H1 (cell line): Measurements from ENCODE around the gene HTRA1. TPM values are rescaled to one million over a fixed set of nuclear protein-coding genes. Genes with fewer than 3 reads are reported as not detected.

Experiments used
- CTCF ChIA-PET: fragments of 300-600 bp; sonication (Branson Sonifier 250); formaldehyde crosslinking; loops from one replicate; lab custom pipeline; 2021; ENCODE audit not compliant: partially characterized antibody; lab: Charles Lee
- POLR2A ChIA-PET: fragments of 300-600 bp; sonication (Branson Sonifier 250); formaldehyde crosslinking; loops from one replicate; lab custom pipeline; 2021; ENCODE audit warnings: inconsistent platforms; ENCODE audit not compliant: partially characterized antibody; lab: Charles Lee
- DNase-seq, 2 experiments: peaks; one replicate each; pipeline versions ENCODE4 v3.0.0 to v3.0.0-alpha.2; 2010 to 2022; ENCODE audit warnings: low spot score in 2 of 2, low read depth in 1 of 2, mixed read lengths in 1 of 2
- FAIRE-seq: peaks from 2 replicates; lab custom pipeline; 2011; peaks lifted over from hg19 to GRCh38; lab: Jason Lieb, UNC
- H2AFZ ChIP-seq: 2 replicates; pipeline ENCODE4 v1.8.1; 2012; ENCODE audit warnings: low read length, inconsistent platforms
- H2AK5ac ChIP-seq: 2 replicates; pipeline ENCODE4 v1.6.1; 2013; ENCODE audit warnings: low read depth, low read length
- H2BK120ac ChIP-seq: replicated peaks from 2 replicates; pipeline ENCODE3; 2013; ENCODE audit warnings: low read depth, low read length, inconsistent platforms
- H2BK12ac ChIP-seq: 2 replicates; pipeline ENCODE4 v1.6.1; 2013; ENCODE audit warnings: low read depth, low read length
- H2BK15ac ChIP-seq: 2 replicates; pipeline ENCODE4 v1.6.1; 2013; ENCODE audit warnings: low read length
- H2BK20ac ChIP-seq: 2 replicates; pipeline ENCODE4 v1.6.1; 2013; ENCODE audit warnings: low read length
- H2BK5ac ChIP-seq: 2 replicates; pipeline ENCODE4 v1.6.1; 2013; ENCODE audit warnings: low read depth, low read length
- H3K14ac ChIP-seq: 2 replicates; pipeline ENCODE4 v1.6.1; 2013; ENCODE audit warnings: inconsistent platforms; ENCODE audit not compliant: insufficient read length
- H3K18ac ChIP-seq: 2 replicates; pipeline ENCODE4 v1.6.1; 2013; ENCODE audit warnings: low read length; ENCODE audit errors: extremely low read depth
- H3K23ac ChIP-seq: 2 replicates; pipeline ENCODE4 v1.6.1; 2013; ENCODE audit warnings: inconsistent platforms; ENCODE audit not compliant: insufficient read length
- H3K23me2 ChIP-seq: 2 replicates; pipeline ENCODE4 v1.6.1; 2013; ENCODE audit warnings: low read depth, low read length
- H3K27ac ChIP-seq: 2 replicates; pipeline ENCODE4 v1.6.1; 2011; ENCODE audit warnings: low read depth, low read length, inconsistent platforms
- H3K27me3 ChIP-seq, 4 experiments: replicated peaks in 1 of 4; 1 replicate in 1 of 4; 2 replicates in 3 of 4; pipeline versions ENCODE4 v1.6.1 to v1.8.1; 2011 to 2013; ENCODE audit warnings: low read length in 3 of 4, mild to moderate bottlenecking in 3 of 4, inconsistent platforms in 2 of 4, mixed read lengths in 2 of 4, moderate library complexity in 1 of 4; ENCODE audit not compliant: control insufficient read depth in 3 of 4, insufficient read depth in 3 of 4; ENCODE audit errors: extremely low read depth in 1 of 4
- H3K36me3 ChIP-seq, 4 experiments: 2 replicates each; pipeline versions ENCODE4 v1.6.1 to v1.8.1; 2011 to 2013; ENCODE audit warnings: mild to moderate bottlenecking in 4 of 4, low read length in 3 of 4, moderate library complexity in 2 of 4, control low read depth in 1 of 4, inconsistent platforms in 1 of 4; ENCODE audit not compliant: insufficient read depth in 4 of 4, control insufficient read depth in 2 of 4
- H3K4ac ChIP-seq: replicated peaks from 2 replicates; pipeline ENCODE3; 2013; ENCODE audit warnings: low read length, low read depth, mixed read lengths, inconsistent platforms; ENCODE audit not compliant: insufficient read length
- H3K4me1 ChIP-seq, 4 experiments: replicated peaks in 1 of 4; 1 replicate in 1 of 4; 2 replicates in 3 of 4; pipeline versions ENCODE4 v1.6.1 to v1.8.1; 2011 to 2013; ENCODE audit warnings: low read length in 3 of 4, inconsistent platforms in 2 of 4, mixed read lengths in 1 of 4; ENCODE audit not compliant: insufficient read depth in 4 of 4, control insufficient read depth in 3 of 4
- H3K4me2 ChIP-seq, 2 experiments: 2 replicates each; pipeline versions ENCODE4 v1.6.1 to v1.8.1; 2011 to 2013; ENCODE audit warnings: low read depth in 2 of 2, low read length in 2 of 2, control low read depth in 1 of 2, inconsistent platforms in 1 of 2, mild to moderate bottlenecking in 1 of 2; ENCODE audit not compliant: insufficient read depth in 1 of 2
- H3K4me3 ChIP-seq, 4 experiments: fragments of 200-600, 300-600 bp in 1 of 4; sonication (generic), shearing (Covaris generic), sonication (Bioruptor Twin) in 1 of 4; 2 replicates each; pipeline versions ENCODE4 v1.5.1 to v1.8.1; 2011 to 2016; ENCODE audit warnings: low read length in 4 of 4, low read depth in 3 of 4, control low read depth in 2 of 4, inconsistent platforms in 2 of 4, mild to moderate bottlenecking in 2 of 4, mixed read lengths in 1 of 4, moderate library complexity in 1 of 4; ENCODE audit not compliant: insufficient read depth in 2 of 4; ENCODE audit errors: extremely low read depth in 1 of 4
- H3K56ac ChIP-seq: replicated peaks from 2 replicates; pipeline ENCODE3; 2013; ENCODE audit warnings: low read depth, mild to moderate bottlenecking, mixed read lengths, low read length, inconsistent platforms; ENCODE audit not compliant: insufficient read length
- H3K79me1 ChIP-seq: 2 replicates; pipeline ENCODE4 v1.6.1; 2013; ENCODE audit warnings: low read depth, low read length, control low read depth
- H3K79me2 ChIP-seq, 2 experiments: 2 replicates each; pipeline versions ENCODE4 v1.6.1 to v1.8.1; 2012 to 2013; ENCODE audit warnings: low read length in 2 of 2, mild to moderate bottlenecking in 2 of 2, inconsistent platforms in 1 of 2; ENCODE audit not compliant: insufficient read depth in 2 of 2, control insufficient read depth in 1 of 2
- H3K9ac ChIP-seq, 4 experiments: replicated peaks in 1 of 4; 1 replicate in 1 of 4; 2 replicates in 3 of 4; pipeline versions ENCODE4 v1.6.1 to v1.8.1; 2011 to 2013; ENCODE audit warnings: low read depth in 3 of 4, low read length in 3 of 4, control low read depth in 2 of 4, mild to moderate bottlenecking in 2 of 4, moderate library complexity in 2 of 4, inconsistent platforms in 1 of 4; ENCODE audit errors: extremely low read depth in 1 of 4
- H3K9me3 ChIP-seq, 2 experiments: 2 replicates each; pipeline versions ENCODE4 v1.6.1 to v1.8.1; 2012 to 2013; ENCODE audit warnings: mild to moderate bottlenecking in 2 of 2, moderate library complexity in 2 of 2, control low read depth in 1 of 2, inconsistent platforms in 1 of 2, low read depth in 1 of 2, low read length in 1 of 2, mixed read lengths in 1 of 2; ENCODE audit not compliant: insufficient read depth in 2 of 2
- H4K20me1 ChIP-seq, 2 experiments: replicated peaks in 1 of 2; 2 replicates each; pipeline versions ENCODE3 to v1.8.1; 2011 to 2013; ENCODE audit warnings: inconsistent platforms in 2 of 2, low read length in 2 of 2, mild to moderate bottlenecking in 1 of 2; ENCODE audit not compliant: insufficient read depth in 2 of 2, control insufficient read depth in 1 of 2
- H4K5ac ChIP-seq: 2 replicates; pipeline ENCODE4 v1.6.1; 2013; ENCODE audit warnings: low read length, low read depth, mixed read lengths, inconsistent platforms; ENCODE audit not compliant: insufficient read length
- H4K8ac ChIP-seq: 2 replicates; pipeline ENCODE4 v1.8.0; 2013; ENCODE audit warnings: mild to moderate bottlenecking, moderate library complexity, low read length, inconsistent platforms; ENCODE audit not compliant: insufficient read depth; ENCODE audit errors: extremely low read depth
- H4K91ac ChIP-seq: replicated peaks from 2 replicates; pipeline ENCODE3; 2013; ENCODE audit warnings: low read length, mixed read lengths, inconsistent platforms; ENCODE audit not compliant: insufficient read length
- EP300 ChIP-seq, 2 experiments: IDR thresholded peaks; 1 replicate in 1 of 2; 2 replicates in 1 of 2; pipeline ENCODE4 v1.6.1; 2011 to 2012; ENCODE audit warnings: low read depth in 2 of 2, low read length in 2 of 2, mild to moderate bottlenecking in 2 of 2, borderline replicate concordance in 1 of 2, inconsistent platforms in 1 of 2, moderate library complexity in 1 of 2
- TEAD4 ChIP-seq: IDR thresholded peaks from 2 replicates; pipeline ENCODE4 v1.6.1; 2012; ENCODE audit warnings: low read depth, low read length, inconsistent platforms, mixed read lengths
- WGBS, 2 experiments: shearing (Covaris generic) in 1 of 2; methylation state at CpG; one replicate each; pipeline versions ENCODE4 v1.1.6 to v1.1.7; 2013 to 2015; ENCODE audit warnings: low lambda C conversion rate in 2 of 2, mixed read lengths in 2 of 2, inconsistent platforms in 1 of 2, low coverage in 1 of 2, missing lambda C conversion rate in 1 of 2; ENCODE audit not compliant: insufficient replicate concordance in 2 of 2, insufficient coverage in 1 of 2, insufficient read length in 1 of 2; ENCODE audit errors: extremely low coverage in 1 of 2, missing lambda C conversion rate in 1 of 2; 5-methylcytosine and 5-hydroxymethylcytosine counted together
- polyA plus RNA-seq, 7 experiments: library from polyadenylated mRNA; depleted of rRNA in 3 of 7; stranded (reverse) in 5 of 7; unstranded in 2 of 7; fragments of >200 nt in 5 of 7; fragments of 200-250 nt in 2 of 7; gene quantifications; 1 replicate in 5 of 7; 2 replicates in 1 of 7; 4 replicates in 1 of 7; pipeline versions ENCODE4 v1.2.1 to v1.2.3, GENCODE V29; 2011 to 2013; ENCODE audit warnings: missing spikeins in 2 of 7, mixed read lengths in 2 of 7
- total RNA-seq: library from RNA; stranded (reverse); fragmentation: NEBNext Ultra II Directional; extraction: Animal tissue kit (Norgen Biotek cat#: 25700); gene quantifications from 2 replicates; pipeline ENCODE4 v1.2.1, GENCODE V29; 2021

HTRA1 gene
- total and polyA plus RNA-seq, 2 of the 8 experiments (the other 6 are each of a cell fraction or from before 2014, with no cell fraction given) = 15.8 to 20.1 TPM

DNA sequence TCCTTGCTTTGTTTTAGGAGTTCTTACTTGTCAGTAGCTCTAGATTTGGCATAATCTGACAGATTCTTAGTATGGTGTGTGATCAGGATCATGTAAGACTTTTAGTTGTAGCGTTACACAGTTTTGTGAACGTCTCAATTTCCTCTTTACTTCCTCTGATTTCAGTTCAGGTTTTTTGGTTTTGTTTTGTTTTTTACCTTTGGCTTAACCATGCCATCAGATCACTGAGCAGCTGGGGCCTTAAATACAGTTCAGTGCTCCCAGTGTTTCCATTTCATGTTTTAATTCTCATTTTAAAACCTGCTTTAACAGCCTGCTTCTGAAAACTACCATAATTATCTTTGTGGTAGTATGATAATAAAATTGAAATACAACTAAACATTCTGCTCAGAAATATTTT is 34.1 kb upstream of the HTRA1 start:
- TF ChIP-seq EP300 (IDR thresholded peaks at IDR 0.05; ENCODE audit: borderline replicate concordance in 1 of 2, low read depth in 2 of 2, low read length in 2 of 2) (no peak), TEAD4 (no peak)
- no peak for DNase-seq
- no peak overlapping the region for H2BK5ac ChIP-seq
- no peaks in the 10 kb centered on the region for H3K27me3 ChIP-seq
- no peak overlapping the region for H3K4ac ChIP-seq
- H3K9ac ChIP-seq = no peak overlapping the region
- H3K4me2 ChIP-seq = no peak overlapping the region
- H4K20me1 ChIP-seq = no peaks in the 10 kb centered on the region
- POLR2A ChIA-PET = no interaction called here
- H2AFZ ChIP-seq = no peak overlapping the region
- FAIRE-seq = no peak
- H2BK120ac ChIP-seq = no peak overlapping the region
- no peaks in the 10 kb centered on the region for H3K4me1 ChIP-seq
- no peaks in the 10 kb centered on the region for H3K79me2 ChIP-seq
- no peak overlapping the region for H4K8ac ChIP-seq
- no peak overlapping the region for H4K91ac ChIP-seq
- no peaks in the 10 kb centered on the region for H3K23me2 ChIP-seq
- CTCF ChIA-PET = no interaction called here
- H3K27ac ChIP-seq = no peak overlapping the region
- H2BK20ac ChIP-seq = no peak overlapping the region
- no peak overlapping the region for H2BK12ac ChIP-seq
- H2BK15ac ChIP-seq = no peak overlapping the region
- H3K4me3 ChIP-seq = no peak overlapping the region
- WGBS, 2 experiments = 92% methylated on average over 2 of the region's 2 CpGs; no CpG with 5 or more reads in 1 of the 2 experiments
- H3K18ac ChIP-seq = no peak overlapping the region
- H3K9me3 ChIP-seq = no peaks in the 10 kb centered on the region
- H2AK5ac ChIP-seq = no peak overlapping the region
- H3K23ac ChIP-seq = no peak overlapping the region
- no peak overlapping the region for H4K5ac ChIP-seq
- no peaks in the 10 kb centered on the region; the same call in 1 of the 2 replicates for H3K79me1 ChIP-seq
- no peak overlapping the region for H3K56ac ChIP-seq
- H3K36me3 ChIP-seq = peaks cover 0 to 23% (median 6%) of the 10 kb centered on the region in 4 experiments; a peak in 5 of 8 replicates
- H3K14ac ChIP-seq = no peak overlapping the region
